Motor neuron (in vitro differentiated cells): ENCODE data around the gene NRG2. TPM values are rescaled to one million over a fixed set of nuclear protein-coding genes. Genes with fewer than 3 reads are reported as not detected.
A peak's percentile ranks its signal among the peaks of the same experiment; 100 is the strongest.

Source experiments
- ATAC-seq, 8 experiments: fragments of 200-7000 bp; cut with Tn5 transposase; replicated peaks in 6 of 8; 2 replicates each; pipeline ENCODE4 v1.8.0; 2021; ENCODE audit warnings: mild to moderate bottlenecking in 8 of 8, moderate library complexity in 8 of 8
- H3K27ac ChIP-seq, 2 donors: fragments of 250-450 bp; sonication (Bioruptor Pico); 2 replicates each; pipeline ENCODE4 v1.9.0; 2021; ENCODE audit warnings: antibody characterized with exemption in 2 of 2, mild to moderate bottlenecking in 2 of 2, moderate library complexity in 1 of 2
- H3K4me1 ChIP-seq, 2 donors: fragments of 250-450 bp; sonication (Bioruptor Pico); replicated peaks in 1 of 2; 2 replicates each; pipeline ENCODE4 v1.6.1; 2021; ENCODE audit warnings: antibody characterized with exemption in 2 of 2, mild to moderate bottlenecking in 2 of 2, moderate library complexity in 1 of 2
- H3K4me3 ChIP-seq, 5 donors: fragments of 250-450 bp; sonication (Bioruptor Pico); 2 replicates each; pipeline ENCODE4 v1.9.0; 2021; ENCODE audit warnings: antibody characterized with exemption in 5 of 5, mild to moderate bottlenecking in 5 of 5, moderate library complexity in 4 of 5
- WGBS, 10 experiments: fragments of 450-650 bp; shearing (Covaris generic); methylation state at CpG; one replicate each; pipeline ENCODE4 v1.0.0; 2022; 5-methylcytosine and 5-hydroxymethylcytosine counted together
- in situ Hi-C, 9 experiments: fragments of 400-800 bp; cut with MboI; loops; one replicate each; pipeline ENCODE4 v1.15.0; 2021; ENCODE audit warnings: low sequenced_read_pairs in 9 of 9, low pct_unique_long_range_greater_than_20kb in 2 of 9; ENCODE audit not compliant: unreplicated experiment in 9 of 9
- total RNA-seq, 8 experiments: library from RNA; unstranded; fragments of 300-600 nt; gene quantifications; 2 replicates each; pipeline versions ENCODE4 v1.2.3 to v1.2.4, GENCODE V29; 2022

The NRG2 gene
- total RNA-seq, 8 experiments from 2014 or later = 0.28 to 1.8 (median 0.71) TPM; not detected in 1

DNA sequence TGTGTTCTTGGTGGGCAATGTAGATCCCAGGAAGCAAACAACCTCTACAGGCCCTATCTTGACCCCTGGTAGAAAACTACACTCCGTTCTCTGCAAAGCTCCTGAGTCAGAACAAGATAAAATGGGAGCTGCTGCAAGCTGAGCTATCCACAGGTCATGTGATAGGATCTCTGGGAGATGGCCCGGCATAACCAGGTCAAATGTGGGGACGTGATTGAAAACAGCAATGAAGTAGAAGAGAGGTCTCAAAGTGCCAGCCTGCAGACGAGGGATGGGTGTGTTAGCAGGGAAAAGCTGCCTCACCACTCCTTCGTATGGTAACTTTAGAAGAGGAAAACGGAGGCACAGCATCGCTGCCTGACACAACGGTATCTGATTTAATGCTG is 25.0 kb downstream of the NRG2 start:
- Histone ChIP-seq H3K27ac (no peak overlapping the region), H3K4me3 (no peak overlapping the region), H3K4me1 (no peaks in the 10 kb centered on the region)
- no peak for ATAC-seq
- in situ Hi-C loops = no loop called here
- 33 to 96% (median 60%) methylated on average over 1 to 8 of the region's 8 CpGs; no CpG with 5 or more reads in 1 of the 10 experiments for WGBS, 10 experiments

- Histone ChIP-seq H3K4me3 (no peak overlapping the region), H3K4me1 (no peaks in the 10 kb centered on the region), H3K27ac (no peak overlapping the region)
- 50 to 79% (median 64%) methylated on average over 1 to 9 of the region's 9 CpGs for WGBS, 10 experiments
- in situ Hi-C loops = no loop called here
- no peak for ATAC-seq
Observed at GRCh38 chr5:140017397-140018095, 25.6 kb downstream of the NRG2 start.

- Histone ChIP-seq H3K4me1 (no peaks in the 10 kb centered on the region), H3K4me3 (no peak overlapping the region), H3K27ac (no peak overlapping the region)
- ATAC-seq = no peak
- 25 to 100% (median 59%) methylated on average over 1 to 5 of the region's 5 CpGs; no CpG with 5 or more reads in 2 of the 10 experiments for WGBS, 10 experiments
- in situ Hi-C loops = no loop called here
Observed at GRCh38 chr5:140015706-140016105, 27.4 kb downstream of the NRG2 start.

DNA sequence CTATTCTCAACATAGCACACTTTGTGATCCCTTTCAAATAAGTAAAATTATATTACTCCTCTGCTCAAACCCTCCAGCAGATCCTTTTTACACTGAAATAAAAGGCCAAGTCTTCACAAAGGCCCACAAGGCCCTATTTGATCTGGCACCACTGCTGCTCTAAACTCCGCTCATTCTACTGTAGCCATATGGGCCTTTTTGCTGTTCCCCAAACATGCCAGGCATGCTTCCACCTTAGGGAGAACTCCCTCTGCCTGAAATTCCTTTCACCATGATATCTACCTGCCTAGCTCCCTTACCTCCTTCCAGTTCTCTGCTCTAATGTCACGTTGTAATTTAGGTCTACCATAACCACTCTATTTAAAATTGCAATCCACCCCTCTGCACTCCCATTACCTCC is 28.3 kb downstream of the NRG2 start:
- no peak overlapping the region for H3K4me3 ChIP-seq
- in situ Hi-C loops = no loop called here
- no peaks in the 10 kb centered on the region for H3K4me1 ChIP-seq
- WGBS, 10 experiments = 17 to 100% (median 71%) methylated on average over 1 to 2 of the region's 2 CpGs
- H3K27ac ChIP-seq = no peak overlapping the region
- no peak for ATAC-seq

GRCh38 chr5:140013536-140013935 is 29.6 kb downstream of the NRG2 start:
- no peak overlapping the region for H3K27ac ChIP-seq
- H3K4me3 ChIP-seq = no peak overlapping the region
- in situ Hi-C loops = no loop called here
- ATAC-seq = no peak
- 0 to 63% (median 33%) methylated on average over 1 of the region's 1 CpG; no CpG with 5 or more reads in 1 of the 10 experiments for WGBS, 10 experiments
- H3K4me1 ChIP-seq = no peaks in the 10 kb centered on the region

- H3K4me1 ChIP-seq = no peaks in the 10 kb centered on the region
- no peak for ATAC-seq
- H3K27ac ChIP-seq = no peak overlapping the region
- in situ Hi-C loops = no loop called here
- WGBS, 10 experiments = 0 to 58% (median 40%) methylated on average over 1 of the region's 1 CpG; no CpG with 5 or more reads in 3 of the 10 experiments
- no peak overlapping the region for H3K4me3 ChIP-seq
Observed at GRCh38 chr5:140012443-140012842, 30.7 kb downstream of the NRG2 start.

DNA sequence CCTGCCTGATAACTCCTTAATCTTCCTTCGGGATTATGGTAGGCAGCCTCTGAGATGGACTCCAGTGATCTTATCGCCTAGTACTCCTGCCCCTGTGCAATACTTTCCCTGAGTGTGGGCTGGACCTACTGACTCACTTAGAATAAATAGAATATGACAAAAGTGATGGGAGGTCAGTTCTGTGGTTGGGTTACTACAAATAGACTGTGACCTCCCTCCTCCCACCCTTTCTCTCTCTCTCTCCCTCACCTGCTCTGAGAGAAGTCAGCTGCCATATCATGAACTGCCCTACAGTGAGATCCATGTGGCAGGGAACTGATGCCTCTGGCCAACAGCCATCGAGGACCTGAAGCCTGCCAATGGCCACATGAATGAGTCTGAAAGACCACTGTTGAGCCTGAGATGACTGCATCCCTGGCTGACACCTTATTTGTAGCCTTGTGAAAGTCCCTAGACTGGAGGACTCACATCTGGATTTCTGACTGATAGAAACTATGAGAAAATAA is 31.7 kb downstream of the NRG2 start:
- in situ Hi-C loops = no loop called here
- peak in 2 of 8 experiments; percentile 67 to 75 for ATAC-seq
- WGBS, 10 experiments = 20 to 40% (median 32%) methylated on average over 1 to 3 of the region's 3 CpGs; no CpG with 5 or more reads in 4 of the 10 experiments
- no peaks in the 10 kb centered on the region for H3K4me1 ChIP-seq
- H3K27ac ChIP-seq = no peak overlapping the region
- H3K4me3 ChIP-seq = no peak overlapping the region

DNA sequence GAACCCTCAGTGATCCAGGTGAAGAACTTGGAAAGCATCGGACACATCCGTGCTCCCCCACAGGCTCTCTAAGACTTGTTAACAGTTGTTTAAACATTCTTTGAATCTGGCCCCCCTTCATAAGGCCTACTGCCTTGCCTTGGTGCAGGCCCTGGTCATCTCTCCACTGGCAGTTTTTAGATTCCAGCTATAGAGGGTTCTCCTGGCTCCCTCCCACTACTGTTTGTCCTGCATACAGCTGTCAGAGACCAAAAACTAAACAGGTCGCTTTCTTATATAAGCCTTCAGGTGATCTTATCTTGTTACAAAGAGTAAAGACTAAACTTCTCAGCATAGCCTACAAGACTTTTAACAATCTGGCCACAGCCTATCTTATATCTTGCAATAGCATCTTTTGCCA is 32.3 kb downstream of the NRG2 start:
- ATAC-seq = no peak

DNA sequence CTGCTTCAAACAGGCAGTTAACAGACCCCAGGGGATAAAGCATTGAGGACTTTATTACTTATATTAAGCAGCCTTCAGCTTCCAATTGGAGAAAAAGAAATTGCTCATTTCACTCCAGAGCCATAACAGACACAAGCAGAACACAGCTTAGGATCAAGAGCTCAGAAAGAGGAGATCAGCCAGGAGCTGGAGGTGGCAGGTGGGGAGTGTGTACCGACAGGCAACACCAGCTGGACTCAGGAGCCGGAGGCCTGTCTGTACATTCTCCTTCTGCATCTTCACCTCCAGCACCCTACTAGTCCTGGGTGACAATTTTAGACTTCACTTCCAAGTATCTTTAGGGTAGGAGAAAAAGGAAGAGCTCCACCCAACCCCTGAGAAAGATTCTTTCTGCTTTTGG is 35.8 kb downstream of the NRG2 start:
- Histone ChIP-seq H3K27ac (no peak overlapping the region), H3K4me3 (no peak overlapping the region), H3K4me1 (no peaks in the 10 kb centered on the region)
- in situ Hi-C loops = no loop called here
- ATAC-seq = no peak
- 50 to 100% (median 94%) methylated on average over 1 to 2 of the region's 2 CpGs; no CpG with 5 or more reads in 5 of the 10 experiments for WGBS, 10 experiments

More for the DNA sequence above, 32.3 kb downstream of the NRG2 start:
- 30 to 100% (median 78%) methylated on average over 1 to 3 of the region's 3 CpGs; no CpG with 5 or more reads in 3 of the 10 experiments for WGBS, 10 experiments
- in situ Hi-C loops = no loop called here
- Histone ChIP-seq H3K4me3 (no peak overlapping the region), H3K27ac (no peak overlapping the region), H3K4me1 (no peaks in the 10 kb centered on the region)

GRCh38 chr5:140005145-140005591 is 37.9 kb downstream of the NRG2 start:
- ATAC-seq = no peak
- WGBS, 10 experiments = 0 to 80% (median 33%) methylated on average over 1 to 4 of the region's 4 CpGs; no CpG with 5 or more reads in 3 of the 10 experiments
- H3K27ac ChIP-seq = no peak overlapping the region
- H3K4me1 ChIP-seq = no peaks in the 10 kb centered on the region
- in situ Hi-C loops = no loop called here
- H3K4me3 ChIP-seq = no peak overlapping the region

- in situ Hi-C loops = no loop called here
- ATAC-seq = no peak
Observed at GRCh38 chr5:140004174-140004573, 38.9 kb downstream of the NRG2 start.

DNA sequence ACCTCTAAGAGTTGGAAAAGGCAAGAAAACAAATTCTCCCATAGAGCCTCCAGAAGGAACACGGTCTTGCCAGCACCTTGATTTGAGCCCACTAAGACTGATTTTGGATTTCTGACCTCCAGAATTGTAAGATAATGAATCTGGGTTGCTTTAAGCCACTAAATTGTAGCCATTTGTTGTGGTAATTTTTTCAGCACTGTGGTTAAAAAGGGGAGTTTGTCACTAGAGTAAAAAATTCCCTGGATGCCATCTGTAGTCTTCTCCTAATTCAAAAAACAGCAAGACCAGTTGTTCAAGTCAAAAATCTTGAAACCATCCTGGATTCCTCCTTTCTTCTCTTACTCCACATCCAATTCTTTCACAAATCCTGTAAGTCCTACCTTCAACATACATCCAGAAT is 39.6 kb downstream of the NRG2 start:
- Histone ChIP-seq H3K4me3 (no peak overlapping the region), H3K4me1 (no peaks in the 10 kb centered on the region), H3K27ac (no peak overlapping the region)
- no peak for ATAC-seq
- whole genome bisulfite sequencing, 10 experiments = 0 to 63% (median 25%) methylated on average over 1 of the region's 1 CpG; no CpG with 5 or more reads in 3 of the 10 experiments
- in situ Hi-C loops = no loop called here

More at GRCh38 chr5:140004174-140004573, 38.9 kb downstream of the NRG2 start:
- Histone ChIP-seq H3K27ac (no peak overlapping the region), H3K4me1 (no peaks in the 10 kb centered on the region), H3K4me3 (no peak overlapping the region)
- WGBS, 10 experiments = 0 to 69% (median 35%) methylated on average over 1 to 2 of the region's 2 CpGs; no CpG with 5 or more reads in 3 of the 10 experiments

DNA sequence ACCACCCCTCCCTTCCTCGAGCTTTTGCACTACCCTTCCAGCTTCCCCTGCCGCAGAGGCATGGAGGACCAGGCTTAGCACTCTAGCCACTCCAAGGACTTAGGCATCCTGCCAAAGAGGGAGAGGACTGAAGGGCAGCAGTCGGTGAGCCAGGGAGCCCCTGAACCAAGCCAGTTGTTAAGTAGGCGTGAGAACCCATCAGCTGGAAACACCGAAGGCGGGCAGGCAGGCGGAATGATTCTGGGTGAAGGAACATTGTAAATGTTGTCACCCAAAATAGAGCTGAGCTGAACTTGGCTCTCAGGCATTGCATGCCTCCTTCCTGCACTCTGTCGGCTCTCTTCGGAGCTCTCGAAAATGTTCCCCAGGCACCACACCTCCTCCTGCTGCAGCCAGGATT is 42.8 kb downstream of the NRG2 start:
- 47 to 96% (median 72%) methylated on average over 2 to 7 of the region's 10 CpGs; no CpG with 5 or more reads in 6 of the 10 experiments for WGBS, 10 experiments
- H3K27ac ChIP-seq = no peak overlapping the region
- ATAC-seq = no peak
- H3K4me3 ChIP-seq = no peak overlapping the region
- in situ Hi-C loops = no loop called here
- H3K4me1 ChIP-seq = no peaks in the 10 kb centered on the region

GRCh38 chr5:139998837-139999236 is 44.3 kb downstream of the NRG2 start:
- 10 to 67% (median 41%) methylated on average over 1 to 3 of the region's 3 CpGs; no CpG with 5 or more reads in 2 of the 10 experiments for WGBS, 10 experiments
- ATAC-seq = no peak
- Histone ChIP-seq H3K27ac (no peak overlapping the region), H3K4me1 (no peaks in the 10 kb centered on the region), H3K4me3 (no peak overlapping the region)
- in situ Hi-C loops = no loop called here
